ENCODE measurements around the gene ADARB1. TPM values are rescaled to one million over a fixed set of nuclear protein-coding genes. Genes with fewer than 3 reads are reported as not detected.

The ADARB1 gene
- total and polyA plus RNA-seq, 2 experiments from 2014 or later, result 4.8 to 14.8 TPM

- Mint-ChIP-seq H3K36me3 (ENCODE audit: low read depth) (no peaks in the 10 kb centered on the region), H3K27me3 (ENCODE audit: insufficient read depth, low read depth, poor library complexity) (peaks cover 8% of the 10 kb centered on the region), H3K4me3 (no peak overlapping the region), H3K9me3 (no peaks in the 10 kb centered on the region), H3K27ac (no peak overlapping the region), H3K4me1 (peaks cover 38% of the 10 kb centered on the region)
- H3K4me3 ChIP-seq, result no peak overlapping the region
- H3K9me2 ChIP-seq (ENCODE audit: insufficient read depth), result no peaks in the 10 kb centered on the region
- no peaks in the 10 kb centered on the region for H3K27me3 ChIP-seq (ENCODE audit: insufficient read depth)
- H3K27ac ChIP-seq (ENCODE audit: low read depth), result no peak overlapping the region
- H3K4me2 ChIP-seq, result no peak overlapping the region
- no peak for DNase-seq (ENCODE audit: low spot score)
- no peak for ATAC-seq
- H2AFZ ChIP-seq, result no peak overlapping the region
- no peaks in the 10 kb centered on the region for H3K36me3 ChIP-seq (ENCODE audit: insufficient read depth)
- peaks cover 22% of the 10 kb centered on the region for H3K4me1 ChIP-seq (ENCODE audit: insufficient read depth)
- no peak for TF ChIP-seq STAT1 (IDR thresholded peaks at IDR 0.05; ENCODE audit: unreplicated experiment)
- no peak for TF ChIP-seq CREB1 (CRISPR knock-in tag; IDR thresholded peaks at IDR 0.05; ENCODE audit: low read depth)
- no peak for TF ChIP-seq ZNF331 (CRISPR knock-in tag; IDR thresholded peaks at IDR 0.05; ENCODE audit: low read depth)
- TF ChIP-seq NANOG (IDR thresholded peaks at IDR 0.05; ENCODE audit: borderline replicate concordance), result no peak
- no peak for TF ChIP-seq POLR2AphosphoS5 (IDR thresholded peaks at IDR 0.05; ENCODE audit: low read depth)
- no peak for TF ChIP-seq EZH2phosphoT487 (IDR thresholded peaks at IDR 0.05; ENCODE audit: unreplicated experiment)
- no peak for TF ChIP-seq ZNF114 (CRISPR knock-in tag; IDR thresholded peaks at IDR 0.05)
- no peak for TF ChIP-seq EZH2 (IDR thresholded peaks at IDR 0.05; ENCODE audit: low read depth, unreplicated experiment)
- TF ChIP-seq, protein P1, sequence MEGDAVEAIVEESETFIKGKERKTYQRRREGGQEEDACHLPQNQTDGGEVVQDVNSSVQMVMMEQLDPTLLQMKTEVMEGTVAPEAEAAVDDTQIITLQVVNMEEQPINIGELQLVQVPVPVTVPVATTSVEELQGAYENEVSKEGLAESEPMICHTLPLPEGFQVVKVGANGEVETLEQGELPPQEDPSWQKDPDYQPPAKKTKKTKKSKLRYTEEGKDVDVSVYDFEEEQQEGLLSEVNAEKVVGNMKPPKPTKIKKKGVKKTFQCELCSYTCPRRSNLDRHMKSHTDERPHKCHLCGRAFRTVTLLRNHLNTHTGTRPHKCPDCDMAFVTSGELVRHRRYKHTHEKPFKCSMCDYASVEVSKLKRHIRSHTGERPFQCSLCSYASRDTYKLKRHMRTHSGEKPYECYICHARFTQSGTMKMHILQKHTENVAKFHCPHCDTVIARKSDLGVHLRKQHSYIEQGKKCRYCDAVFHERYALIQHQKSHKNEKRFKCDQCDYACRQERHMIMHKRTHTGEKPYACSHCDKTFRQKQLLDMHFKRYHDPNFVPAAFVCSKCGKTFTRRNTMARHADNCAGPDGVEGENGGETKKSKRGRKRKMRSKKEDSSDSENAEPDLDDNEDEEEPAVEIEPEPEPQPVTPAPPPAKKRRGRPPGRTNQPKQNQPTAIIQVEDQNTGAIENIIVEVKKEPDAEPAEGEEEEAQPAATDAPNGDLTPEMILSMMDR (conservative IDR thresholded peaks at IDR 0.05; ENCODE audit: low read depth in 2 of 2), result no peak
- TF ChIP-seq ETS1 (IDR thresholded peaks at IDR 0.05), result no peak
- TF ChIP-seq, protein P2, sequence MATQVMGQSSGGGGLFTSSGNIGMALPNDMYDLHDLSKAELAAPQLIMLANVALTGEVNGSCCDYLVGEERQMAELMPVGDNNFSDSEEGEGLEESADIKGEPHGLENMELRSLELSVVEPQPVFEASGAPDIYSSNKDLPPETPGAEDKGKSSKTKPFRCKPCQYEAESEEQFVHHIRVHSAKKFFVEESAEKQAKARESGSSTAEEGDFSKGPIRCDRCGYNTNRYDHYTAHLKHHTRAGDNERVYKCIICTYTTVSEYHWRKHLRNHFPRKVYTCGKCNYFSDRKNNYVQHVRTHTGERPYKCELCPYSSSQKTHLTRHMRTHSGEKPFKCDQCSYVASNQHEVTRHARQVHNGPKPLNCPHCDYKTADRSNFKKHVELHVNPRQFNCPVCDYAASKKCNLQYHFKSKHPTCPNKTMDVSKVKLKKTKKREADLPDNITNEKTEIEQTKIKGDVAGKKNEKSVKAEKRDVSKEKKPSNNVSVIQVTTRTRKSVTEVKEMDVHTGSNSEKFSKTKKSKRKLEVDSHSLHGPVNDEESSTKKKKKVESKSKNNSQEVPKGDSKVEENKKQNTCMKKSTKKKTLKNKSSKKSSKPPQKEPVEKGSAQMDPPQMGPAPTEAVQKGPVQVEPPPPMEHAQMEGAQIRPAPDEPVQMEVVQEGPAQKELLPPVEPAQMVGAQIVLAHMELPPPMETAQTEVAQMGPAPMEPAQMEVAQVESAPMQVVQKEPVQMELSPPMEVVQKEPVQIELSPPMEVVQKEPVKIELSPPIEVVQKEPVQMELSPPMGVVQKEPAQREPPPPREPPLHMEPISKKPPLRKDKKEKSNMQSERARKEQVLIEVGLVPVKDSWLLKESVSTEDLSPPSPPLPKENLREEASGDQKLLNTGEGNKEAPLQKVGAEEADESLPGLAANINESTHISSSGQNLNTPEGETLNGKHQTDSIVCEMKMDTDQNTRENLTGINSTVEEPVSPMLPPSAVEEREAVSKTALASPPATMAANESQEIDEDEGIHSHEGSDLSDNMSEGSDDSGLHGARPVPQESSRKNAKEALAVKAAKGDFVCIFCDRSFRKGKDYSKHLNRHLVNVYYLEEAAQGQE (IDR thresholded peaks at IDR 0.05; ENCODE audit: unreplicated experiment), result no peak
- no peak for TF ChIP-seq JUNB (IDR thresholded peaks at IDR 0.05; ENCODE audit: unreplicated experiment)
- TF ChIP-seq ZNF462 (CRISPR knock-in tag; IDR thresholded peaks at IDR 0.05), result no peak
- H4K20me1 ChIP-seq (replicated peaks; ENCODE audit: insufficient read depth), result no peaks in the 10 kb centered on the region
- no peaks in the 10 kb centered on the region for H3K79me2 ChIP-seq (replicated peaks; ENCODE audit: insufficient read depth)
- no peaks in the 10 kb centered on the region for H3F3A ChIP-seq (replicated peaks; ENCODE audit: low read depth)
These were observed 20.0 kb upstream of the ADARB1 start for GRCh38 chr21:45054227-45054926.
